ENCODE results near the gene PINK1.
A peak's percentile ranks its signal among the peaks of the same experiment; 100 is the strongest.

PINK1 gene

DNA sequence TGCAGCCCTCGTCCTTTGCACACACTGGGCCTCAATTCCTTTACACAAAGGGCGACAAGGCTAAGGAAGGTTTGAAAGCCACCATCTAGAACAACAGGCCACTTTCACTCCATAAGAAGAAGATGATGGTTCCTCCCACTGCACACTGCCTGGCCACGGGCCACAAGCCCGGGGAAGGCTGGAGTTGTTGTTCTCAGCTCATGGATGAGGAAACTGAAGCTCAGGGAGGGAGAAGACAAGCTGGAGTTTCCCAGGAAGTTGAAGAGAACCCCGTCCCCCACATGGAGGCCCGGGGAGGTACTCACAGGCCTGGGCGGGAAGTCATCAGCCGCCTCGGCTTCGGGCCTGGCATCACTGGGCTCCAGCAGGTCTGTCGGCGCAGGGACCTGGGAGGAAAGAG, 52.5 kb downstream of the PINK1 start:
- Histone ChIP-seq H3K4me1 (ENCODE audit: control insufficient read depth, insufficient read depth, low read length) (no peaks in the 10 kb centered on the region; the same call in 1 of the 2 replicates), H3K27me3 (ENCODE audit: control insufficient read depth, insufficient read depth, low read length) (no peaks in the 10 kb centered on the region), H3K27ac (ENCODE audit: low read length) (no peak overlapping the region), H3K4me3 (ENCODE audit: low read length) (no peak overlapping the region), H3K9me3 (ENCODE audit: control insufficient read depth, insufficient read depth, low read length) (no peaks in the 10 kb centered on the region), H3K36me3 (ENCODE audit: control insufficient read depth, insufficient read depth, low read length) (peaks cover 9% of the 10 kb centered on the region; the same call in 1 of the 2 replicates)
- no peak for DNase-seq (ENCODE audit: low read depth, low spot score)
- WGBS (ENCODE audit: insufficient coverage, insufficient read length) = no CpG with 5 or more reads among the region's 12 CpGs

DNA sequence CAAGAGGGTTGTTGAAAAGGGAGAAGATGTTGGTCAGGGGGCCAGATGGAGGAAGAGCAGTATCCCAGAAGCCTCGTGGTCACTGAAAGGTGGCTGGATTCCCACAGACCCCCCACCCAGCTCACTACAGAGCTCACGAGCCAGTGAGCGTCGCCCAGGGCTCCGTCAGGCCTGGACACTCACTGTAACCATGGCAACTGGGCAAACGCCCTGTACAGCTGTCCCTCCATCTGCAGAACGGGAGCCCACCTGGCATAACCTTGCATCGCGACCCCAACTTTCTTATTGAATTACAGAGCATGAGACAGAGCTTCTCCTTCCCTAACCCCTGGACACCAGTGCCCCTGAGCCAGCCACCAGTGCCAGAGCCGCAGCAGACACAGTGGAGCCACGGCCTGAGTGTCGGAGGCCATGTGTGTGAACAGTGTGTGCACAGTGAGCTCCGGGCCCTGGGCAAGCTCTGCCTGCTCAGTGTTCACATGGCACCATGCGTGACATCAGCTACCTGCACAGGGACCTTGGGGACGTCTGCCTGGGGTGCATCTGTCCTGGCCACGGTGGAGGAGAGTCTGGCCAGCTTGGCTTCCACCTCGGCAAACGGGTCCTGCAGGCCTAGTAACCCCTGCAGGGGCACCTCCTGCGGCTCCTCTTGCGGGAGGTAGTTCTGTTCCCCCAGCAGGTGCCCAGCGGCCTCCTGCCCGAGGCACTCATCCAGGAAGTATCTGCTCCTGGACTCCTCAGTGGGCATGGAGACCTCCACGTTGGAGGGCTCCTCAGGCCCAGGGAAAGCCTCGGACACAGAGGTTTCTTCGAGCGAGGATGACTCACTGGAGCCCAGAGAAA, 53.8 kb downstream of the PINK1 start:
- DNase-seq (ENCODE audit: low read depth, low spot score) = no peak
- WGBS (ENCODE audit: insufficient coverage, insufficient read length) = no CpG with 5 or more reads among the region's 26 CpGs

DNA sequence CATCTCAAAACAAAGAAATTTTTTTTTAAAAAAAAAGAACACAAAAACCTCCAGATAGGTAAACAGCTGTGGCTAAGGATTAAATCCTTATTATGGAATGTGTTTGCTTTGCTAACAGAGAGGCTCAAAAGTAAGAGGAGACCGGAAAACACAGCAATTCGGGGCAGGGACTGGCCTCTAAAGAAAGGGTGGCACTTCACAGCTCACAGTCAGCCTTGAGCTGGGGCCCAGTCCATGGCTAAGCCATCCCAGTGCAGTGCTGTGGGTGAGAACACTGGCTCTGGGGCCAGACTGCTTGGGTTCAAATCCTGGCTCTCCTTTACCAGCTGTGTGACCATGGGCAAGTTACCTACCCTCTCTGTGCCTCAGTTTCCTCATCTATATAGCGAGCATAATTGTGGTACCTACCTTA, 56.4 kb downstream of the PINK1 start:
- DNase-seq (ENCODE audit: low read depth, low spot score) = no peak
- H3K27me3 ChIP-seq (ENCODE audit: control insufficient read depth, insufficient read depth, low read length) = no peaks in the 10 kb centered on the region
- H3K36me3 ChIP-seq (ENCODE audit: control insufficient read depth, insufficient read depth, low read length) = peaks cover 9% of the 10 kb centered on the region; the same call in 1 of the 2 replicates
- no peaks in the 10 kb centered on the region; the same call in 1 of the 2 replicates for H3K4me1 ChIP-seq (ENCODE audit: control insufficient read depth, insufficient read depth, low read length)
- WGBS (ENCODE audit: insufficient coverage, insufficient read length) = no CpG with 5 or more reads among the region's 3 CpGs
- no peak overlapping the region for H3K27ac ChIP-seq (ENCODE audit: low read length)
- H3K4me3 ChIP-seq (ENCODE audit: low read length) = no peak overlapping the region
- H3K9me3 ChIP-seq (ENCODE audit: control insufficient read depth, insufficient read depth, low read length) = no peaks in the 10 kb centered on the region

More for the DNA sequence above, 53.8 kb downstream of the PINK1 start:
- H3K36me3 ChIP-seq (ENCODE audit: control insufficient read depth, insufficient read depth, low read length) = peaks cover 9% of the 10 kb centered on the region; the same call in 1 of the 2 replicates
- no peaks in the 10 kb centered on the region for H3K27me3 ChIP-seq (ENCODE audit: control insufficient read depth, insufficient read depth, low read length)
- no peak overlapping the region for H3K4me3 ChIP-seq (ENCODE audit: low read length)
- H3K4me1 ChIP-seq (ENCODE audit: control insufficient read depth, insufficient read depth, low read length) = no peaks in the 10 kb centered on the region; the same call in 1 of the 2 replicates
- H3K27ac ChIP-seq (ENCODE audit: low read length) = no peak overlapping the region
- no peaks in the 10 kb centered on the region for H3K9me3 ChIP-seq (ENCODE audit: control insufficient read depth, insufficient read depth, low read length)

DNA sequence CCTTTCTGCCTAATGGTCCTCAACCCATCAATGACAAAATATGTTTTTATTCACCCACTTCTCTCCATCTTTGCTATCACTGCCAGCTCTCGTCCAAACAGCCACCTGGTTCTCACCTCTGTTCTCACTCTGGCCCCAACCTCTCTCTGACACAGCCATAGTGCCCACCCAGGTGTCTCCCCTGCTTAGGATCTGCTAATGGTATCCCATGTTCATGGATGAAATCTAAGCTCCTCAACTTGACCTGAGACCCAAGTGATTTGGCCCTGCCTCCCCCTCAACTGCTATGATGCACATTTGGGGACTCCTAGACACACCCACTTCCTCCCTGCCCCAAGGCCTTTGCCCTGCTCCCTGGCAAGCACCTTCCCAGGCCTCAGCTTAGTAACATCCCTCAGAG, 58.6 kb downstream of the PINK1 start:
- Histone ChIP-seq H3K4me3 (ENCODE audit: low read length) (no peak overlapping the region), H3K27me3 (ENCODE audit: control insufficient read depth, insufficient read depth, low read length) (no peaks in the 10 kb centered on the region), H3K27ac (ENCODE audit: low read length) (no peak overlapping the region), H3K36me3 (ENCODE audit: control insufficient read depth, insufficient read depth, low read length) (peaks cover 4% of the 10 kb centered on the region; the same call in 1 of the 2 replicates), H3K4me1 (ENCODE audit: control insufficient read depth, insufficient read depth, low read length) (no peaks in the 10 kb centered on the region), H3K9me3 (ENCODE audit: control insufficient read depth, insufficient read depth, low read length) (no peaks in the 10 kb centered on the region)
- WGBS (ENCODE audit: insufficient coverage, insufficient read length) = no CpG with 5 or more reads among the region's 1 CpG
- no peak for DNase-seq (ENCODE audit: low read depth, low spot score)

DNA sequence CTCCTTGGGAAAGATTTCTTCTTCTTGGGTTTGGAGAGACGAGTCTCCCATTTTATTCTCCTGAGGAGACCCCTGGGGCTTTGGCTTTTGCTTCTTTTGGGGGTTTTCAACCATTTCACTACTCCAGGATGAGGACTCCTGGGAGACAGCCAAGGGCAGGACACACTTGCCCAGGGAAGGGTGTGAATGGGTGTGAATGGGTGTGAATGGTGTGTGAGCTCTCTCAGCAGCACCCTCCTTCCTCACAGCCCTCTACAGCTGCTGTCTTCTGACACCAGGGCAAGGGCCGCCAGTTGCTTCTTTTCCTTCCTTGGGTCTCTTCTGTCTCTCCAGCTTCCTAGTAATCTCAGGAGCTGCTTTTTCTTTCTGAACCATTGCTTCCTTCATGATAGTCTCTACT, 60.4 kb downstream of the PINK1 start:
- H3K9me3 ChIP-seq (ENCODE audit: control insufficient read depth, insufficient read depth, low read length) = no peaks in the 10 kb centered on the region
- no CpG with 5 or more reads among the region's 2 CpGs for WGBS (ENCODE audit: insufficient coverage, insufficient read length)
- H3K27ac ChIP-seq (ENCODE audit: low read length) = no peak overlapping the region
- no peaks in the 10 kb centered on the region for H3K36me3 ChIP-seq (ENCODE audit: control insufficient read depth, insufficient read depth, low read length)
- no peak overlapping the region for H3K4me3 ChIP-seq (ENCODE audit: low read length)
- no peaks in the 10 kb centered on the region for H3K27me3 ChIP-seq (ENCODE audit: control insufficient read depth, insufficient read depth, low read length)
- no peak for DNase-seq (ENCODE audit: low read depth, low spot score)
- H3K4me1 ChIP-seq (ENCODE audit: control insufficient read depth, insufficient read depth, low read length) = peaks cover 6% of the 10 kb centered on the region

- peaks cover 6% of the 10 kb centered on the region for H3K4me1 ChIP-seq (ENCODE audit: control insufficient read depth, insufficient read depth, low read length)
- H3K27me3 ChIP-seq (ENCODE audit: control insufficient read depth, insufficient read depth, low read length) = no peaks in the 10 kb centered on the region
- H3K27ac ChIP-seq (ENCODE audit: low read length) = no peak overlapping the region
- DNase-seq (ENCODE audit: low read depth, low spot score) = no peak
- WGBS (ENCODE audit: insufficient coverage, insufficient read length) = no CpG with 5 or more reads among the region's 10 CpGs
- no peak overlapping the region for H3K4me3 ChIP-seq (ENCODE audit: low read length)
- no peaks in the 10 kb centered on the region for H3K36me3 ChIP-seq (ENCODE audit: control insufficient read depth, insufficient read depth, low read length)
- no peaks in the 10 kb centered on the region for H3K9me3 ChIP-seq (ENCODE audit: control insufficient read depth, insufficient read depth, low read length)
These were observed 62.3 kb downstream of the PINK1 start for GRCh38 chr1:20695515-20695914.

DNA sequence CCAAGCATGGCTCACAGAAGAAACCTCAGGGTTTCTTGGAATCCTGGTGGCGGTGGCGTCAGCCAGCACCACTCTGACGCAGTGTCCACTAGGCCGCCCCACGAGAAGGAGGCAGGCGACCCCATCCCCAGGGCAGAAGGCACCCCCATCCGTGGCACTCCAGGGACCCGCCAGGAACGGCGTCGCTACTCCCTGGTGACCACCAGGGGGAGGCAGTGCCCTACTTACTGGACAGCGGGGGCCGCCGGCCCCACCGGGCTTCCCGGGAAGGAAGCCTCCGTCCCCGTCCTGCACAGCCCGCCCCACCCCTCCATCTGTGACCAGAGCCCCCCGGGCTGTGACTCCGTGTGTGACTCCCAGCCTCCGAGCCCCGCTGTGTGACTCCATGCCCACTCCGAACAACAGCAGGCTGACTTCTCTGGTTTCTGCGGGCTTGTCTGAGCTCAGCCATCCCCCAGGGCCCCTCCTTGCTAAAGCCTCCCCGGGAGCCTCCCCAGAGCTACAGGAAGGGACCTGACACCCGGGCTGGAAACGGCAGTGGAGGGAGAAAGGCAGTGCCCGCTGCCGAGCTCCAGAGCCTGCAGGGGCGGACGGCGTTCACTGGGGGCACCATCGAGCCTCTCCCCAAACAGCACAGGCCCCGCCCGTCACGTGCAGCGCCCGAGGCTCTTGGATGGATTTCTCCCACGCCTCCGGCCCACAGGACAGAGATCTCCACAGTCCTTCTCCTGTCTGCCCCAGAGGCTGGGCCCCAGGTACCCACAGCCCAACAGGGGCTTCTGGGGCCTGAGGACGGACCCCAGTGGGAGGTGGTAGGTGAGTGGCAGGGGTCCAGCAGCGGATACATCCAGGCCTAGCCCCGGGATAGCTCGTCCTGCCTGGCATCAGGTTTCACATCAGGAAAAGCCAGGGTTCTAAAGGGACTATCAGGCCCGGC, 63.4 kb downstream of the PINK1 start:
- no peaks in the 10 kb centered on the region for H3K36me3 ChIP-seq (ENCODE audit: control insufficient read depth, insufficient read depth, low read length)
- no peaks in the 10 kb centered on the region for H3K27me3 ChIP-seq (ENCODE audit: control insufficient read depth, insufficient read depth, low read length)
- H3K27ac ChIP-seq (ENCODE audit: low read length) = no peak overlapping the region
- peak; percentile 54 for DNase-seq (ENCODE audit: low read depth, low spot score)
- H3K4me1 ChIP-seq (ENCODE audit: control insufficient read depth, insufficient read depth, low read length) = peaks cover 6% of the 10 kb centered on the region
- no CpG with 5 or more reads among the region's 46 CpGs for WGBS (ENCODE audit: insufficient coverage, insufficient read length)
- no peaks in the 10 kb centered on the region for H3K9me3 ChIP-seq (ENCODE audit: control insufficient read depth, insufficient read depth, low read length)
- H3K4me3 ChIP-seq (ENCODE audit: low read length) = peak overlapping the region; percentile 49; the same call in 1 of the 2 replicates

DNA sequence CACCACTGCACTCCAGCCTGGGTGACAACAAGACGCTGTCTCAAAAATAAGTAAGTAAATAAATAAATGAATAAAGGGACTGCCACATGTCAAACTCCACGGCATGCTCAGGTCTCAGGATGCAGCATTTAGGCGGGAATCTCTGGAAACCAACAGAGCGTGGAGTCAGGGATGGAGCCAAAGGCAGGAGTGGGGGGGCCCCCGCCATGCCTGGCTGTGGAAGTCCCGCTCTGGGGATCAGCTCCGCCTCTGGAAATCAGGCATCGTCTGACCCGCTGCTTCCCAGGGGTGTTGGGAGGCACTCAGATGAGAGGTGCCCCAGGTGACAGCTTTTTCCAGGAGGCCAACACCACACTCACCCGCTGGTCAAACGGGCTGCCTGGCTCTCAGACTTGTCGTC, 64.3 kb downstream of the PINK1 start:
- no peaks in the 10 kb centered on the region for H3K27me3 ChIP-seq (ENCODE audit: control insufficient read depth, insufficient read depth, low read length)
- no peak overlapping the region for H3K27ac ChIP-seq (ENCODE audit: low read length)
- H3K36me3 ChIP-seq (ENCODE audit: control insufficient read depth, insufficient read depth, low read length) = no peaks in the 10 kb centered on the region
- H3K4me1 ChIP-seq (ENCODE audit: control insufficient read depth, insufficient read depth, low read length) = peaks cover 6% of the 10 kb centered on the region
- H3K9me3 ChIP-seq (ENCODE audit: control insufficient read depth, insufficient read depth, low read length) = no peaks in the 10 kb centered on the region
- DNase-seq (ENCODE audit: low read depth, low spot score) = no peak
- no peak overlapping the region for H3K4me3 ChIP-seq (ENCODE audit: low read length)
- no CpG with 5 or more reads among the region's 12 CpGs for WGBS (ENCODE audit: insufficient coverage, insufficient read length)

- no peak overlapping the region for H3K27ac ChIP-seq (ENCODE audit: low read length)
- H3K4me3 ChIP-seq (ENCODE audit: low read length) = no peak overlapping the region
- H3K36me3 ChIP-seq (ENCODE audit: control insufficient read depth, insufficient read depth, low read length) = no peaks in the 10 kb centered on the region
- no peaks in the 10 kb centered on the region for H3K9me3 ChIP-seq (ENCODE audit: control insufficient read depth, insufficient read depth, low read length)
- no CpG with 5 or more reads among the region's 18 CpGs for WGBS (ENCODE audit: insufficient coverage, insufficient read length)
- no peak for DNase-seq (ENCODE audit: low read depth, low spot score)
- peaks cover 6% of the 10 kb centered on the region for H3K4me1 ChIP-seq (ENCODE audit: control insufficient read depth, insufficient read depth, low read length)
- H3K27me3 ChIP-seq (ENCODE audit: control insufficient read depth, insufficient read depth, low read length) = no peaks in the 10 kb centered on the region
These were observed 65.1 kb downstream of the PINK1 start for GRCh38 chr1:20698195-20698910.

- H3K27ac ChIP-seq (ENCODE audit: low read length) = no peak overlapping the region
- H3K9me3 ChIP-seq (ENCODE audit: control insufficient read depth, insufficient read depth, low read length) = no peaks in the 10 kb centered on the region
- H3K27me3 ChIP-seq (ENCODE audit: control insufficient read depth, insufficient read depth, low read length) = no peaks in the 10 kb centered on the region
- H3K36me3 ChIP-seq (ENCODE audit: control insufficient read depth, insufficient read depth, low read length) = no peaks in the 10 kb centered on the region
- WGBS (ENCODE audit: insufficient coverage, insufficient read length) = no CpG with 5 or more reads among the region's 9 CpGs
- no peak for DNase-seq (ENCODE audit: low read depth, low spot score)
- no peak overlapping the region for H3K4me3 ChIP-seq (ENCODE audit: low read length)
- peaks cover 6% of the 10 kb centered on the region for H3K4me1 ChIP-seq (ENCODE audit: control insufficient read depth, insufficient read depth, low read length)
These were observed 66.3 kb downstream of the PINK1 start for GRCh38 chr1:20699558-20699957.

All from iPS DF 6.9 (cell line).